GM18873 (cell line): ENCODE measurements around the gene IRF6.
"Not testable (repeated sequence)": the region's sequence is repeated elsewhere in the genome, so short reads cannot be mapped to it uniquely, and the experiment has no call there.

Experiments used
- ATAC-seq: cut with Tn5 transposase; IDR thresholded peaks from one replicate; pipeline ENCODE4 v1.9.1; 2021; ENCODE audit warnings: mild to moderate bottlenecking, moderate library complexity, moderate number of reproducible peaks; ENCODE audit not compliant: unreplicated experiment, low FRiP score

IRF6 gene

GRCh38 chr1:209823143-209824041 is 17.4 kb upstream of the IRF6 start:
- ATAC-seq, result no peak

- ATAC-seq, result no peak
These were observed 16.8 kb upstream of the IRF6 start for GRCh38 chr1:209822706-209823105.

- no peak for ATAC-seq
These were observed 15.0 kb upstream of the IRF6 start for GRCh38 chr1:209820986-209821385.

- no peak for ATAC-seq
These were observed 13.1 kb upstream of the IRF6 start for GRCh38 chr1:209819058-209819457.

- ATAC-seq, result no peak
These were observed 11.7 kb upstream of the IRF6 start for GRCh38 chr1:209817691-209818090.

- no peak for ATAC-seq
These were observed 11.0 kb upstream of the IRF6 start for GRCh38 chr1:209816923-209817322.

- ATAC-seq, result no peak
These were observed 10.0 kb upstream of the IRF6 start for GRCh38 chr1:209815931-209816341.

- no peak for ATAC-seq
These were observed 9.5 kb upstream of the IRF6 start for GRCh38 chr1:209815490-209815889.

- ATAC-seq, result no peak
These were observed 8.0 kb upstream of the IRF6 start for GRCh38 chr1:209813902-209814301.

- ATAC-seq, result no peak
These were observed 4.8 kb upstream of the IRF6 start for GRCh38 chr1:209810783-209811182.

GRCh38 chr1:209809611-209810010 is 3.7 kb upstream of the IRF6 start:
- ATAC-seq, result no peak

GRCh38 chr1:209808059-209808581 is 2.2 kb upstream of the IRF6 start:
- ATAC-seq, result no peak

GRCh38 chr1:209807509-209807908 is 1.6 kb upstream of the IRF6 start:
- ATAC-seq, result no peak

GRCh38 chr1:209805341-209805781 is 581 bp downstream of the IRF6 start:
- no peak for ATAC-seq

GRCh38 chr1:209803568-209803967 is 2.4 kb downstream of the IRF6 start:
- ATAC-seq, result no peak

GRCh38 chr1:209802780-209803152 is 3.2 kb downstream of the IRF6 start:
- ATAC-seq, result no peak

- ATAC-seq, result no peak
These were observed 3.7 kb downstream of the IRF6 start for GRCh38 chr1:209802117-209802779.

GRCh38 chr1:209800984-209801834 is 4.7 kb downstream of the IRF6 start:
- no peak for ATAC-seq

- ATAC-seq, result no peak
These were observed 7.8 kb downstream of the IRF6 start for GRCh38 chr1:209797978-209798639.

GRCh38 chr1:209793711-209794110 is 12.2 kb downstream of the IRF6 start:
- not testable (repeated sequence) for ATAC-seq
